Mesenchymal stem cell (in vitro differentiated cells and primary cell): Measurements from ENCODE around the gene TGFBI.

Experiments
- DNase-seq: peaks from one replicate; pipeline ENCODE4 v3.0.0-alpha.2; 2013
- H2AFZ ChIP-seq: one replicate; pipeline ENCODE4 v1.6.1; 2013; ENCODE audit warnings: low read depth, mild to moderate bottlenecking, control low read depth, inconsistent platforms, low read length, moderate library complexity
- H2AK5ac ChIP-seq: 2 replicates; pipeline ENCODE4 v1.6.1; 2013; ENCODE audit warnings: low read length, moderate library complexity, mild to moderate bottlenecking, inconsistent platforms; ENCODE audit not compliant: severe bottlenecking
- H2BK120ac ChIP-seq: one replicate; pipeline ENCODE4 v1.6.1; 2013; ENCODE audit warnings: low read depth, mild to moderate bottlenecking, inconsistent platforms, low read length, moderate library complexity
- H2BK12ac ChIP-seq, 2 experiments: one replicate each; pipeline ENCODE4 v1.6.1; 2013; ENCODE audit warnings: inconsistent platforms in 2 of 2, low read length in 2 of 2, mild to moderate bottlenecking in 2 of 2, moderate library complexity in 2 of 2, control low read depth in 1 of 2
- H2BK15ac ChIP-seq: one replicate; pipeline ENCODE4 v1.6.1; 2013; ENCODE audit warnings: mild to moderate bottlenecking, low read depth, inconsistent platforms; ENCODE audit not compliant: poor library complexity, severe bottlenecking
- H2BK5ac ChIP-seq: 2 replicates; pipeline ENCODE4 v1.6.1; 2013; ENCODE audit warnings: low read depth, mild to moderate bottlenecking, low read length, control low read depth, inconsistent platforms; ENCODE audit not compliant: poor library complexity, severe bottlenecking
- H3K14ac ChIP-seq, 2 experiments: one replicate each; pipeline ENCODE4 v1.6.1; 2013; ENCODE audit warnings: inconsistent platforms in 2 of 2, low read length in 2 of 2, control low read depth in 1 of 2, mild to moderate bottlenecking in 1 of 2, moderate library complexity in 1 of 2
- H3K18ac ChIP-seq, 2 experiments: one replicate each; pipeline ENCODE4 v1.6.1; 2013; ENCODE audit warnings: inconsistent platforms in 2 of 2, low read length in 2 of 2, control low read depth in 1 of 2, low read depth in 1 of 2, mild to moderate bottlenecking in 1 of 2
- H3K23ac ChIP-seq, 2 experiments: one replicate each; pipeline ENCODE4 v1.6.1; 2013; ENCODE audit warnings: inconsistent platforms in 2 of 2, low read length in 2 of 2, mild to moderate bottlenecking in 2 of 2, moderate library complexity in 2 of 2, control low read depth in 1 of 2
- H3K27ac ChIP-seq: 2 replicates; pipeline ENCODE4 v1.5.1; 2013; ENCODE audit warnings: mild to moderate bottlenecking, moderate library complexity, low read length, control low read depth, inconsistent platforms; ENCODE audit not compliant: poor library complexity, severe bottlenecking
- H3K27me3 ChIP-seq, 2 experiments: 2 replicates each; pipeline versions ENCODE4 v1.6.1 to v1.7.0; 2013; ENCODE audit warnings: low read length in 2 of 2, mild to moderate bottlenecking in 2 of 2, moderate library complexity in 2 of 2, control low read depth in 1 of 2, inconsistent platforms in 1 of 2; ENCODE audit not compliant: control insufficient read depth in 1 of 2, insufficient read depth in 1 of 2
- H3K36me3 ChIP-seq, 2 experiments: 2 replicates each; pipeline versions ENCODE4 v1.6.1 to v1.7.0; 2013; ENCODE audit warnings: low read length in 2 of 2, control low read depth in 1 of 2, inconsistent platforms in 1 of 2, low read depth in 1 of 2, mild to moderate bottlenecking in 1 of 2; ENCODE audit not compliant: insufficient read depth in 2 of 2, control insufficient read depth in 1 of 2
- H3K4ac ChIP-seq, 2 experiments: one replicate each; pipeline ENCODE4 v1.6.1; 2013; ENCODE audit warnings: inconsistent platforms in 2 of 2, low read length in 2 of 2, mild to moderate bottlenecking in 2 of 2, moderate library complexity in 2 of 2, control low read depth in 1 of 2, low read depth in 1 of 2
- H3K4me1 ChIP-seq: 2 replicates; pipeline ENCODE4 v1.6.1; 2013; ENCODE audit warnings: low read depth, low read length, control low read depth; ENCODE audit not compliant: control insufficient read depth, insufficient read depth
- H3K4me2 ChIP-seq: 2 replicates; pipeline ENCODE4 v1.6.1; 2013; ENCODE audit warnings: low read length, mild to moderate bottlenecking, inconsistent platforms; ENCODE audit not compliant: poor library complexity, severe bottlenecking
- H3K4me3 ChIP-seq, 2 experiments: 2 replicates each; pipeline versions ENCODE4 v1.5.1 to v1.7.0; 2013; ENCODE audit warnings: low read length in 2 of 2, mild to moderate bottlenecking in 2 of 2, control low read depth in 1 of 2, low read depth in 1 of 2; ENCODE audit not compliant: insufficient read depth in 1 of 2
- H3K79me1 ChIP-seq: replicated peaks from 2 replicates; pipeline ENCODE4 v1.6.1; 2013; ENCODE audit warnings: mild to moderate bottlenecking, control low read depth, low read length, inconsistent platforms; ENCODE audit not compliant: poor library complexity, severe bottlenecking
- H3K9ac ChIP-seq: 2 replicates; pipeline ENCODE4 v1.7.0; 2013; ENCODE audit warnings: mild to moderate bottlenecking, low read length, moderate library complexity
- H3K9me3 ChIP-seq: 2 replicates; pipeline ENCODE4 v1.7.0; 2013; ENCODE audit warnings: mild to moderate bottlenecking, low read length; ENCODE audit not compliant: control insufficient read depth
- H4K8ac ChIP-seq: one replicate; pipeline ENCODE4 v1.6.1; 2013; ENCODE audit warnings: inconsistent platforms, mild to moderate bottlenecking, low read length, moderate library complexity
- H4K91ac ChIP-seq: one replicate; pipeline ENCODE4 v1.6.1; 2013; ENCODE audit warnings: mild to moderate bottlenecking, low read length, inconsistent platforms
- WGBS: methylation state at CpG from one replicate; pipeline ENCODE4 v1.1.7; 2013; ENCODE audit warnings: mixed read lengths; 5-methylcytosine and 5-hydroxymethylcytosine counted together

Gene TGFBI

DNA sequence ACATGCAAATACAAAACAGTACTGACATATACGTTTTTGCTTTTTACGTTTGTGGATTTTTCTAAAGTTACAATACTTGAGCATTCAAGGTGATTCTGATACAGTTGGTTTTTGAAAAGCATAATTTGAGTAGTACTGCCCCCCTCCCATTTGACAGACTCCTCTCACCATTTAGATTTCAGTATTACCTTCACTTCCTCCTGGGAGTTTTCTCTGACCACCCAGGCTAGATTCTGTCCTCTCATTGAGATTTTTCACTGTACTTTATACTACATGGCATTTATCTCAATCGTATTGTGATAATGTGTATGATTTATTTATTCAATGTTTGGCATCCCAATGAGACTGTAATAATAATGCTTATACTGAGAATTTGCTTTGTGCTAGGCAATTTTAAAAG is 71.1 kb downstream of the TGFBI start:
- no peak overlapping the region for H3K23ac ChIP-seq
- no CpG with 5 or more reads among the region's 3 CpGs for WGBS
- H3K9ac ChIP-seq = no peak overlapping the region
- no peaks in the 10 kb centered on the region for H3K9me3 ChIP-seq
- H2AFZ ChIP-seq = no peak overlapping the region
- no peak overlapping the region for H2BK15ac ChIP-seq
- H2AK5ac ChIP-seq = no peak overlapping the region
- no peak overlapping the region for H2BK5ac ChIP-seq
- H3K4me1 ChIP-seq = peaks cover 2% of the 10 kb centered on the region
- no peaks in the 10 kb centered on the region for H3K79me1 ChIP-seq
- no peak overlapping the region for H3K4me2 ChIP-seq
- no peak overlapping the region for H3K4ac ChIP-seq
- H3K27me3 ChIP-seq = peaks cover 14 to 22% of the 10 kb centered on the region in 2 experiments
- H4K91ac ChIP-seq = no peak overlapping the region
- no peaks in the 10 kb centered on the region for H3K36me3 ChIP-seq
- no peak overlapping the region for H3K14ac ChIP-seq
- no peak overlapping the region for H4K8ac ChIP-seq
- H3K4me3 ChIP-seq = no peak overlapping the region
- no peak overlapping the region for H3K18ac ChIP-seq
- no peak overlapping the region for H3K27ac ChIP-seq
- no peak for DNase-seq
- no peak overlapping the region for H2BK12ac ChIP-seq
- no peak overlapping the region for H2BK120ac ChIP-seq

DNA sequence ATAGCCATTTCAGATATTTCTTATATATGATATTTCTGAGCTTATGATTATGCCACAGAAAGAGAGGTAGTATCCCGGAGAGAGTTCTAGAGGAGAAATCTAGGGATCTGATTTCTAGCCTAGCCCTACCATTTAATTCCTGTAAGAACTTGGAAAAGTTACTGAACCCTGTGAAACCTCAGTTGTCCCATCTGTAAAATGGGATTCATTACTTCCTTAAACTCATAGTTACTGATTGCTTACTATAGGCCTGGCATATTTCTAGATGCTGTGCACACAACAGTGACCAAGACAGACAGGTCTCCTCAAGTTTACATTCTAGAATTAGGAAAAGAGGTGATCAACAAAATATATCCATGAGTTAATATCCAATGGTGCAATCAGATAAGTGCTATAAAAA is 73.1 kb downstream of the TGFBI start:
- Histone ChIP-seq H2BK5ac (no peak overlapping the region), H3K4me3 (no peak overlapping the region), H3K36me3 (no peaks in the 10 kb centered on the region), H3K27me3 (peaks cover 13 to 14% of the 10 kb centered on the region in 2 experiments), H2AK5ac (no peak overlapping the region), H3K18ac (no peak overlapping the region), H3K27ac (no peak overlapping the region), H2BK15ac (no peak overlapping the region), H2BK120ac (no peak overlapping the region), H3K23ac (no peak overlapping the region), H3K14ac (no peak overlapping the region), H3K4me1 (peaks cover 2% of the 10 kb centered on the region), H3K9ac (no peak overlapping the region), H2BK12ac (no peak overlapping the region), H3K79me1 (no peaks in the 10 kb centered on the region), H4K8ac (no peak overlapping the region), H3K9me3 (no peaks in the 10 kb centered on the region), H2AFZ (no peak overlapping the region), H3K4me2 (no peak overlapping the region), H3K4ac (no peak overlapping the region), H4K91ac (no peak overlapping the region)
- WGBS = no CpG with 5 or more reads among the region's 1 CpG
- no peak for DNase-seq

DNA sequence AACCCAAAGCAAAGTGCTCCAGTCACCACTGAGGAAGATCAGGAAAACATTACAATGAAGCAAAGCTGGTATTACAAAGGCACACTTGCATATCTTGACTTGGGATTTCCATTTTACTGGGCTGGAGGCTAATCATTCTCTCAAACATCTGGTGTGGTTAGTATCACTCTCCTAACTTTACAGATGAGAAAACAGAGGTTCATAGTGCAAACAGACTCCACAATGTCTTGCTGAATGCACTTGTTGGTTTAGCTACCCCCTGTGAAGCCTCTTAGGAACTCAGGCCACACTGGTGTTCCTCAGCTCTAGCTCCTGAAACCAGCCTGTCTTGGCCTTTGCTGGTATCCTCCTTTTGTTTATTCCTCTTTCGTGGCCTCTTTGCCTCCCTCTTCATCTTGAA is 74.3 kb downstream of the TGFBI start:
- Histone ChIP-seq H3K4me2 (no peak overlapping the region), H2AFZ (no peak overlapping the region), H3K23ac (no peak overlapping the region), H4K8ac (no peak overlapping the region), H3K4me3 (no peak overlapping the region), H3K36me3 (no peaks in the 10 kb centered on the region), H2BK5ac (no peak overlapping the region), H3K4ac (no peak overlapping the region), H2AK5ac (no peak overlapping the region), H3K4me1 (peaks cover 2% of the 10 kb centered on the region), H3K14ac (no peak overlapping the region), H3K9ac (no peak overlapping the region), H2BK15ac (no peak overlapping the region), H3K18ac (no peak overlapping the region), H3K27ac (no peak overlapping the region), H3K9me3 (no peaks in the 10 kb centered on the region), H3K27me3 (peaks cover 1 to 7% of the 10 kb centered on the region in 2 experiments), H3K79me1 (no peaks in the 10 kb centered on the region), H4K91ac (no peak overlapping the region), H2BK12ac (no peak overlapping the region), H2BK120ac (no peak overlapping the region)
- WGBS = no CpG with 5 or more reads among the region's 1 CpG
- DNase-seq = no peak

DNA sequence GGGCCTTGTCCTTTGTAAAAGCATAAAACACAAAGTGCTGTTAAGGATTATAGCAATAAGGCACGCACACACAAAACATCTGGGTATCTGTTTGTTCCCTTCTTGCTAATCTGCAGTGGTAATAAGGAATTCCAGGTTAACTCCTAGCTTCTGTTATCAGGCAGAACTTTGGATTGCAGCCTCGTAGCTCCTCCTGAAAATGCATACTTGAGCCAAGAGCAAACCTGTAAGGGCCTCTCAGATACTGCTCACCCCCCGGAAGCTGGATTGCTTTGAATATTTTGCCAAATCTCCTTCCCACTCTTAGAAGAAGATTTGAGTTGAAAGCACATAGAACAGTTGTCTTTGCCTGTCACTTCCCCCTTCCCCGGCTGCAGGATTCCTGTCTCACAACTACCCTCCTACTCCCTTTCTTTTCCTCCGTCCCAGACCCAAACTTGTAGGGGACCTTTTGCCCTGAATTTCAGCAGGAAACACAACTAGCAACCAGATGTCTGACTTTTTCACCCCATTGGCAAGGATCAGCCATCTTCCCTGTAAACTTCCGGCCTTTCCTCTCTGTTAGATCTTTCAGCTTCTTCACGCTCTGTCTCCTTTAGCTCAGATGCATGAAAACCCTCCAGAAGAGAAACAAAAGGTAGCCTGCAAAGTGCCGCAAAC is 75.6 kb downstream of the TGFBI start:
- Histone ChIP-seq H3K9me3 (no peaks in the 10 kb centered on the region), H3K27ac (no peak overlapping the region), H4K91ac (no peak overlapping the region), H3K4ac (no peak overlapping the region), H3K4me2 (no peak overlapping the region), H4K8ac (no peak overlapping the region), H2AFZ (peak overlapping the region; percentile 31), H3K14ac (no peak overlapping the region), H3K27me3 (peaks cover 0 to 7% of the 10 kb centered on the region in 2 experiments), H3K4me1 (peaks cover 2% of the 10 kb centered on the region), H2BK120ac (no peak overlapping the region), H2BK12ac (no peak overlapping the region), H3K18ac (no peak overlapping the region), H2BK5ac (no peak overlapping the region), H2AK5ac (no peak overlapping the region), H3K36me3 (no peaks in the 10 kb centered on the region), H3K79me1 (no peaks in the 10 kb centered on the region), H3K4me3 (no peak overlapping the region), H3K23ac (peak overlapping the region in 1 of 2 experiments; percentile 26), H3K9ac (no peak overlapping the region), H2BK15ac (no peak overlapping the region)
- DNase-seq = no peak
- WGBS = 51% methylated on average over 7 of the region's 8 CpGs
